ENCODE data around the gene GRHL1.

GRCh38 chr2:10004836-10005235 is 53.3 kb downstream of the GRHL1 start:
- TF ChIP-seq ZNF10 (tag by site-specific recombination; IDR thresholded peaks at IDR 0.05) (no peak), CTCF (tag by site-specific recombination; IDR thresholded peaks at IDR 0.05) (no peak), ZEB2 (tag by site-specific recombination; IDR thresholded peaks at IDR 0.05) (no peak)
